HepG2 (cell line): ENCODE results near the gene GAPT. TPM values are rescaled to one million over a fixed set of nuclear protein-coding genes. Genes with fewer than 3 reads are reported as not detected.

Experiments used
- CCAR2 ChIP-seq: fragments of 200-400 bp; formaldehyde crosslinking; optimal IDR thresholded peaks from 2 replicates; pipeline ENCODE3; 2018; ENCODE audit warnings: low read depth, mild to moderate bottlenecking, low read length, moderate library complexity
- FOXC1 ChIP-seq: sonication (generic); formaldehyde crosslinking; IDR thresholded peaks from 2 replicates; pipeline ENCODE4 v1.8.0; 2022; ENCODE audit warnings: mild to moderate bottlenecking, missing genetic modification reagents, borderline replicate concordance
- IKZF1 ChIP-seq: fragments of 450-650 bp; IDR thresholded peaks from 2 replicates; pipeline ENCODE4 v1.7.1; 2016
- MBD4 ChIP-seq: IDR thresholded peaks from 2 replicates; pipeline ENCODE4 v1.6.1; 2012; ENCODE audit warnings: low read length, inconsistent platforms, borderline replicate concordance
- MEIS2 ChIP-seq: sonication (generic); formaldehyde crosslinking; IDR thresholded peaks from 2 replicates; pipeline ENCODE4 v1.9.0; 2021; ENCODE audit warnings: mild to moderate bottlenecking, missing genetic modification reagents
- MIXL1 ChIP-seq: IDR thresholded peaks from 2 replicates; pipeline ENCODE4 v1.6.1; 2016
- NR2F2 ChIP-seq: IDR thresholded peaks from 2 replicates; pipeline ENCODE4 v1.6.1; 2012; ENCODE audit warnings: low read depth, inconsistent platforms, borderline replicate concordance
- PHB2 ChIP-seq: fragments of 450-650 bp; IDR thresholded peaks from 2 replicates; pipeline ENCODE4 v1.6.1; 2018; ENCODE audit not compliant: partially characterized antibody
- SRSF4 ChIP-seq: fragments of 200-400 bp; formaldehyde crosslinking; IDR thresholded peaks from one replicate; pipeline ENCODE4 v1.6.1; 2018; ENCODE audit warnings: mild to moderate bottlenecking, low read depth, low read length, moderate library complexity; ENCODE audit not compliant: poor library complexity, severe bottlenecking
- ZIK1 ChIP-seq: sonication (generic); formaldehyde crosslinking; IDR thresholded peaks from 2 replicates; pipeline ENCODE4 v1.5.0; 2020; ENCODE audit warnings: mild to moderate bottlenecking, low read depth, missing genetic modification reagents, borderline replicate concordance
- ZNF230 ChIP-seq: sonication (generic); formaldehyde crosslinking; IDR thresholded peaks from 2 replicates; pipeline ENCODE4 v1.4.0; 2020; ENCODE audit warnings: mild to moderate bottlenecking, missing genetic modification reagents
- ZNF235 ChIP-seq: sonication (generic); formaldehyde crosslinking; IDR thresholded peaks from 2 replicates; pipeline ENCODE4 v1.8.1; 2023; ENCODE audit warnings: mild to moderate bottlenecking, missing genetic modification reagents, borderline replicate concordance
- ZNF672 ChIP-seq: sonication (generic); formaldehyde crosslinking; IDR thresholded peaks from 2 replicates; pipeline ENCODE4 v1.8.1; 2022; ENCODE audit warnings: missing genetic modification reagents
- ZNF713 ChIP-seq: sonication (generic); formaldehyde crosslinking; IDR thresholded peaks from 2 replicates; pipeline ENCODE4 v1.4.0; 2020; ENCODE audit warnings: mild to moderate bottlenecking, missing genetic modification reagents
- polyA plus RNA-seq, 8 experiments: library from polyadenylated mRNA; depleted of rRNA in 3 of 8; stranded (reverse) in 7 of 8; unstranded in 1 of 8; fragments of >200 nt; fragmentation: Illumina TruSeq in 4 of 8; extraction: Trizol in 4 of 8; gene quantifications; 2 replicates each; pipeline versions ENCODE4 v1.2.1 to v1.2.3, GENCODE V29; 2011 to 2016; ENCODE audit warnings: low read depth in 4 of 8, missing spikeins in 1 of 8, mixed read lengths in 1 of 8; ENCODE audit not compliant: insufficient read depth in 1 of 8
- total RNA-seq, 5 experiments: library from RNA; depleted of rRNA; stranded (reverse); fragments of >200 nt; fragmentation: Illumina TruSeq; extraction: Trizol; gene quantifications; 2 replicates each; pipeline ENCODE4 v1.2.3, GENCODE V29; 2016; ENCODE audit warnings: low read depth in 1 of 5
- TF ChIP-seq, protein P1 (sequence below): sonication (generic); formaldehyde crosslinking; IDR thresholded peaks from 2 replicates; pipeline ENCODE4 v1.5.1; 2020; ENCODE audit warnings: missing genetic modification reagents, mild to moderate bottlenecking, borderline replicate concordance
- TF ChIP-seq, protein P2 (sequence below): IDR thresholded peaks from 2 replicates; pipeline ENCODE4 v1.6.1; 2016; ENCODE audit warnings: missing compliant biosample characterization, missing genetic modification reagents, borderline replicate concordance
- TF ChIP-seq, protein P3 (sequence below): sonication (generic); formaldehyde crosslinking; IDR thresholded peaks from 2 replicates; pipeline ENCODE4 v1.5.0; 2020; ENCODE audit warnings: mild to moderate bottlenecking, missing genetic modification reagents, moderate library complexity
- TF ChIP-seq, protein P4 (sequence below): sonication (generic); formaldehyde crosslinking; IDR thresholded peaks from 2 replicates; pipeline ENCODE4 v1.4.0; 2020; ENCODE audit warnings: missing genetic modification reagents, borderline replicate concordance
- TF ChIP-seq, protein P5 (sequence below): sonication (generic); formaldehyde crosslinking; conservative IDR thresholded peaks from 2 replicates; pipeline ENCODE4 v1.8.0; 2022; ENCODE audit warnings: mild to moderate bottlenecking, moderate library complexity, missing genetic modification reagents
- TF ChIP-seq, protein P6 (sequence below): sonication (generic); formaldehyde crosslinking; IDR thresholded peaks from 2 replicates; pipeline ENCODE4 v1.9.0; 2021; ENCODE audit warnings: missing genetic modification reagents, borderline replicate concordance

The GAPT gene
- total and polyA plus RNA-seq, 2 of the 13 experiments (the other 11 are each of a cell fraction or from before 2014, with no cell fraction given), result not detected

DNA sequence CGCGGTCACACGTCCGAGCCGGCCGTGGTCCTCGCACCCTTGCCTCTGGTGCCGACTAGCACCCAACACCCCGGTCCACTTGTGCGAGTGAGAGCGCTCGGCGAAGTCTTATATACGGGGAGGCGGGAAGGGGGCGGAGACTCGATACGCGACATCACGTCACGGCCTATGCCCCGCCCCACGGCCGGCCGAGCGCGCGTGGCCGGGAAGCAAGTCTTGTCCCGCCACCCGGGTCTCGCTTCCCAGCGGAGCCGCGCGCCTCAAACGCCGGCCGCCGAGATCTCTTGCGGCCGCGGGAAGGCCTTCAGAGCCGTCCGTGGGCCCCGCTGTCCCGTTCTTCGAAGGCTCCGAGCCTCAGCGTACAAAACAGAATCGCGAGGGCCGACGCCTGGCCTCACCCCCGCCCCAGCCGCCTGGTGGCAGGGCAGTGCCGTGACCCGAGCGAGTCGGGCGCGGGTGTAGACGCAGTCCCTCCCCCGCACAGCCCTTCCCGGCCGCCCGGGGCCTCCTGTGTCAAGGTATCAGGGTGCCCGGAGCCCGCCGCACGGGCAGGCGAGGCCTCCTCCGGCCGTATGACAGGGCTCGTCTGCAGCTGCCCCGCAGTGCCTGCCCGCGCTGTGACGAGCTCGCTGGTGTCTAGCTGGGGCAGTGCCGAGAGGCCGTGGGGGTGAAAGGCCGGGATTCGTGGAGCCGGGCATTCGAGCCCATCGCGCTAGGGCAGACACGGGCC is 31.1 kb upstream of the GAPT start, which contains the start of gene PLK2 (continued):
- TF ChIP-seq, protein P1, sequence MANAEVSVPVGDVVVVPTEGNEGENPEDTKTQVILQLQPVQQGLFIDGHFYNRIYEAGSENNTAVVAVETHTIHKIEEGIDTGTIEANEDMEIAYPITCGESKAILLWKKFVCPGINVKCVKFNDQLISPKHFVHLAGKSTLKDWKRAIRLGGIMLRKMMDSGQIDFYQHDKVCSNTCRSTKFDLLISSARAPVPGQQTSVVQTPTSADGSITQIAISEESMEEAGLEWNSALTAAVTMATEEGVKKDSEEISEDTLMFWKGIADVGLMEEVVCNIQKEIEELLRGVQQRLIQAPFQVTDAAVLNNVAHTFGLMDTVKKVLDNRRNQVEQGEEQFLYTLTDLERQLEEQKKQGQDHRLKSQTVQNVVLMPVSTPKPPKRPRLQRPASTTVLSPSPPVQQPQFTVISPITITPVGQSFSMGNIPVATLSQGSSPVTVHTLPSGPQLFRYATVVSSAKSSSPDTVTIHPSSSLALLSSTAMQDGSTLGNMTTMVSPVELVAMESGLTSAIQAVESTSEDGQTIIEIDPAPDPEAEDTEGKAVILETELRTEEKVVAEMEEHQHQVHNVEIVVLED (CRISPR knock-in tag), result no peak
- TF ChIP-seq, protein P2, sequence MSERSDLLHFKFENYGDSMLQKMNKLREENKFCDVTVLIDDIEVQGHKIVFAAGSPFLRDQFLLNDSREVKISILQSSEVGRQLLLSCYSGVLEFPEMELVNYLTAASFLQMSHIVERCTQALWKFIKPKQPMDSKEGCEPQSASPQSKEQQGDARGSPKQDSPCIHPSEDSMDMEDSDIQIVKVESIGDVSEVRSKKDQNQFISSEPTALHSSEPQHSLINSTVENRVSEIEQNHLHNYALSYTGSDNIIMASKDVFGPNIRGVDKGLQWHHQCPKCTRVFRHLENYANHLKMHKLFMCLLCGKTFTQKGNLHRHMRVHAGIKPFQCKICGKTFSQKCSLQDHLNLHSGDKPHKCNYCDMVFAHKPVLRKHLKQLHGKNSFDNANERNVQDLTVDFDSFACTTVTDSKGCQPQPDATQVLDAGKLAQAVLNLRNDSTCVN, result 0 out of 2 replicates have a peak, but pooled peaks have one; percentile 21
- TF ChIP-seq NR2F2, result no peak
- TF ChIP-seq IKZF1, result no peak
- TF ChIP-seq, protein P3, sequence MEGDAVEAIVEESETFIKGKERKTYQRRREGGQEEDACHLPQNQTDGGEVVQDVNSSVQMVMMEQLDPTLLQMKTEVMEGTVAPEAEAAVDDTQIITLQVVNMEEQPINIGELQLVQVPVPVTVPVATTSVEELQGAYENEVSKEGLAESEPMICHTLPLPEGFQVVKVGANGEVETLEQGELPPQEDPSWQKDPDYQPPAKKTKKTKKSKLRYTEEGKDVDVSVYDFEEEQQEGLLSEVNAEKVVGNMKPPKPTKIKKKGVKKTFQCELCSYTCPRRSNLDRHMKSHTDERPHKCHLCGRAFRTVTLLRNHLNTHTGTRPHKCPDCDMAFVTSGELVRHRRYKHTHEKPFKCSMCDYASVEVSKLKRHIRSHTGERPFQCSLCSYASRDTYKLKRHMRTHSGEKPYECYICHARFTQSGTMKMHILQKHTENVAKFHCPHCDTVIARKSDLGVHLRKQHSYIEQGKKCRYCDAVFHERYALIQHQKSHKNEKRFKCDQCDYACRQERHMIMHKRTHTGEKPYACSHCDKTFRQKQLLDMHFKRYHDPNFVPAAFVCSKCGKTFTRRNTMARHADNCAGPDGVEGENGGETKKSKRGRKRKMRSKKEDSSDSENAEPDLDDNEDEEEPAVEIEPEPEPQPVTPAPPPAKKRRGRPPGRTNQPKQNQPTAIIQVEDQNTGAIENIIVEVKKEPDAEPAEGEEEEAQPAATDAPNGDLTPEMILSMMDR (CRISPR knock-in tag), result no peak
- TF ChIP-seq, protein P4, sequence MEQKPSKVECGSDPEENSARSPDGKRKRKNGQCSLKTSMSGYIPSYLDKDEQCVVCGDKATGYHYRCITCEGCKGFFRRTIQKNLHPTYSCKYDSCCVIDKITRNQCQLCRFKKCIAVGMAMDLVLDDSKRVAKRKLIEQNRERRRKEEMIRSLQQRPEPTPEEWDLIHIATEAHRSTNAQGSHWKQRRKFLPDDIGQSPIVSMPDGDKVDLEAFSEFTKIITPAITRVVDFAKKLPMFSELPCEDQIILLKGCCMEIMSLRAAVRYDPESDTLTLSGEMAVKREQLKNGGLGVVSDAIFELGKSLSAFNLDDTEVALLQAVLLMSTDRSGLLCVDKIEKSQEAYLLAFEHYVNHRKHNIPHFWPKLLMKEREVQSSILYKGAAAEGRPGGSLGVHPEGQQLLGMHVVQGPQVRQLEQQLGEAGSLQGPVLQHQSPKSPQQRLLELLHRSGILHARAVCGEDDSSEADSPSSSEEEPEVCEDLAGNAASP (CRISPR knock-in tag), result peak; percentile 27; the same call in 1 of the 2 replicates
- no peak for TF ChIP-seq FOXC1 (CRISPR knock-in tag)
- 0 out of 2 replicates have a peak, but pooled peaks have one; percentile 34 for TF ChIP-seq ZNF713 (CRISPR knock-in tag)
- TF ChIP-seq ZNF235 (CRISPR knock-in tag), result no peak
- TF ChIP-seq, protein P5, sequence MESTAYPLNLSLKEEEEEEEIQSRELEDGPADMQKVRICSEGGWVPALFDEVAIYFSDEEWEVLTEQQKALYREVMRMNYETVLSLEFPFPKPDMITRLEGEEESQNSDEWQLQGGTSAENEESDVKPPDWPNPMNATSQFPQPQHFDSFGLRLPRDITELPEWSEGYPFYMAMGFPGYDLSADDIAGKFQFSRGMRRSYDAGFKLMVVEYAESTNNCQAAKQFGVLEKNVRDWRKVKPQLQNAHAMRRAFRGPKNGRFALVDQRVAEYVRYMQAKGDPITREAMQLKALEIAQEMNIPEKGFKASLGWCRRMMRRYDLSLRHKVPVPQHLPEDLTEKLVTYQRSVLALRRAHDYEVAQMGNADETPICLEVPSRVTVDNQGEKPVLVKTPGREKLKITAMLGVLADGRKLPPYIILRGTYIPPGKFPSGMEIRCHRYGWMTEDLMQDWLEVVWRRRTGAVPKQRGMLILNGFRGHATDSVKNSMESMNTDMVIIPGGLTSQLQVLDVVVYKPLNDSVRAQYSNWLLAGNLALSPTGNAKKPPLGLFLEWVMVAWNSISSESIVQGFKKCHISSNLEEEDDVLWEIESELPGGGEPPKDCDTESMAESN (CRISPR knock-in tag), result no peak; the same call in 1 of the 2 replicates
- no peak for TF ChIP-seq MIXL1 (CRISPR knock-in tag)
- TF ChIP-seq ZNF230 (CRISPR knock-in tag), result peak; percentile 75; the same call in 1 of the 2 replicates
- no peak for TF ChIP-seq PHB2
- TF ChIP-seq, protein P6, sequence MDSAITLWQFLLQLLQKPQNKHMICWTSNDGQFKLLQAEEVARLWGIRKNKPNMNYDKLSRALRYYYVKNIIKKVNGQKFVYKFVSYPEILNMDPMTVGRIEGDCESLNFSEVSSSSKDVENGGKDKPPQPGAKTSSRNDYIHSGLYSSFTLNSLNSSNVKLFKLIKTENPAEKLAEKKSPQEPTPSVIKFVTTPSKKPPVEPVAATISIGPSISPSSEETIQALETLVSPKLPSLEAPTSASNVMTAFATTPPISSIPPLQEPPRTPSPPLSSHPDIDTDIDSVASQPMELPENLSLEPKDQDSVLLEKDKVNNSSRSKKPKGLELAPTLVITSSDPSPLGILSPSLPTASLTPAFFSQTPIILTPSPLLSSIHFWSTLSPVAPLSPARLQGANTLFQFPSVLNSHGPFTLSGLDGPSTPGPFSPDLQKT (CRISPR knock-in tag), result no peak
- no peak for TF ChIP-seq ZIK1 (CRISPR knock-in tag)
- TF ChIP-seq MEIS2 (CRISPR knock-in tag), result no peak
- no peak for TF ChIP-seq SRSF4
- no peak for TF ChIP-seq MBD4
- TF ChIP-seq CCAR2, result no peak
- TF ChIP-seq ZNF672 (CRISPR knock-in tag), result no peak
